HepG2 (cell line): ENCODE data around the gene DPCD. TPM values are rescaled to one million over a fixed set of nuclear protein-coding genes. Genes with fewer than 3 reads are reported as not detected.
"Not testable (repeated sequence)": the region's sequence is repeated elsewhere in the genome, so short reads cannot be mapped to it uniquely, and the experiment has no call there.

ENCODE experiments used
- ATAC-seq: fragments of 200-7000 bp; cut with Tn5 transposase; 3 replicates; pipeline ENCODE4 v1.9.1; 2020; ENCODE audit warnings: mild to moderate bottlenecking, moderate library complexity
- BruUV-seq: library from RNA; stranded (reverse); fragments of 400-500 nt; replicated peaks from 2 replicates; lab custom pipeline; 2021; lab: Mats Ljungman, UMichigan
- CTCF ChIA-PET: fragments of 300-600 bp; formaldehyde crosslinking; extraction: SDS; loops from one replicate; lab custom pipeline; 2021; ENCODE audit warnings: low total read pairs, inconsistent platforms, low intra/inter-chr PET ratio; lab: Yijun Ruan, JAX
- POLR2A ChIA-PET: fragments of 350-600 bp; sonication (Branson Sonifier 250); formaldehyde crosslinking; loops from one replicate; lab custom pipeline; 2020; ENCODE audit warnings: antibody characterized with exemption, inconsistent platforms; lab: Yijun Ruan, JAX
- DNase-seq: peaks from one replicate; pipeline ENCODE4 v3.0.0-alpha.2; 2015; ENCODE audit warnings: low spot score
- FAIRE-seq: peaks from 3 replicates; lab custom pipeline; 2011; peaks lifted over from hg19 to GRCh38; lab: Jason Lieb, UNC
- H2AFZ ChIP-seq: one replicate; pipeline ENCODE4 v1.6.1; 2011; ENCODE audit warnings: low read length, inconsistent platforms
- H3K27ac ChIP-seq: fragments of 300-600 bp; 3 replicates; pipeline ENCODE4 v1.8.0; 2011; ENCODE audit warnings: mixed run types, mild to moderate bottlenecking, mixed read lengths, low read length, inconsistent platforms; ENCODE audit not compliant: insufficient read depth; ENCODE audit errors: extremely low read length
- H3K27me3 ChIP-seq, 2 experiments: fragments of 200-600 bp in 1 of 2; 2 replicates in 1 of 2; 3 replicates in 1 of 2; pipeline versions ENCODE4 v1.6.0 to v1.8.0; 2011; ENCODE audit warnings: low read length in 2 of 2, mild to moderate bottlenecking in 2 of 2, moderate library complexity in 2 of 2, inconsistent platforms in 1 of 2; ENCODE audit not compliant: insufficient read depth in 2 of 2, control insufficient read depth in 1 of 2
- H3K36me3 ChIP-seq, 2 experiments: fragments of 200-600 bp in 1 of 2; replicated peaks in 1 of 2; 2 replicates in 1 of 2; 3 replicates in 1 of 2; pipeline versions ENCODE4 v1.5.1 to v1.8.0; 2011; ENCODE audit warnings: low read length in 2 of 2, inconsistent platforms in 1 of 2; ENCODE audit not compliant: insufficient read depth in 2 of 2, control insufficient read depth in 1 of 2
- H3K4me1 ChIP-seq: 2 replicates; pipeline ENCODE4 v1.5.1; 2012; ENCODE audit warnings: low read length, inconsistent platforms; ENCODE audit not compliant: insufficient read depth
- H3K4me2 ChIP-seq: 2 replicates; pipeline ENCODE4 v1.6.0; 2011; ENCODE audit warnings: low read depth, low read length, inconsistent platforms
- H3K4me3 ChIP-seq, 3 experiments: fragments of 200-600 bp in 1 of 3; sonication (generic), shearing (Covaris generic) in 1 of 3; replicated peaks in 1 of 3; 2 replicates each; pipeline ENCODE4 v1.5.1; 2011 to 2016; ENCODE audit warnings: low read length in 3 of 3, inconsistent platforms in 2 of 3, low read depth in 2 of 3, mild to moderate bottlenecking in 2 of 3, control low read depth in 1 of 3, mixed read lengths in 1 of 3; ENCODE audit not compliant: insufficient read depth in 1 of 3
- H3K79me2 ChIP-seq: one replicate; pipeline ENCODE4 v1.6.1; 2011; ENCODE audit warnings: low read length, inconsistent platforms; ENCODE audit not compliant: insufficient read depth
- H3K9ac ChIP-seq: 2 replicates; pipeline ENCODE4 v1.6.0; 2011; ENCODE audit warnings: mild to moderate bottlenecking, low read depth, low read length, inconsistent platforms; ENCODE audit not compliant: insufficient read depth
- H3K9me3 ChIP-seq: 2 replicates; pipeline ENCODE4 v1.5.1; 2012; ENCODE audit warnings: mild to moderate bottlenecking, low read length
- H4K20me1 ChIP-seq: 2 replicates; pipeline ENCODE4 v1.6.0; 2011; ENCODE audit warnings: inconsistent platforms, mild to moderate bottlenecking, low read length, moderate library complexity; ENCODE audit not compliant: insufficient read depth
- FOSL2 ChIP-seq: sonication (generic); formaldehyde crosslinking; IDR thresholded peaks from 2 replicates; pipeline ENCODE4 v1.4.0; 2020; ENCODE audit warnings: missing genetic modification reagents
- HHEX ChIP-seq: IDR thresholded peaks from 2 replicates; pipeline ENCODE4 v1.6.1; 2016; ENCODE audit warnings: control low read depth
- KAT2B ChIP-seq: fragments of 150-350 bp; IDR thresholded peaks from 2 replicates; pipeline ENCODE4 v1.6.1; 2014; ENCODE audit warnings: low read depth, low read length, borderline replicate concordance
- KLF6 ChIP-seq: IDR thresholded peaks from 2 replicates; pipeline ENCODE4 v1.8.0; 2016; ENCODE audit warnings: missing biosample characterization, missing genetic modification reagents
- MAZ ChIP-seq, 2 experiments: sonication (generic) in 1 of 2; formaldehyde crosslinking in 1 of 2; IDR thresholded peaks; 2 replicates each; pipeline versions ENCODE4 v1.5.0 to v1.6.1; 2012 to 2020; ENCODE audit warnings: low read depth in 2 of 2, mild to moderate bottlenecking in 2 of 2, borderline replicate concordance in 1 of 2, improper control_type of control experiment in 1 of 2, low read length in 1 of 2, missing genetic modification reagents in 1 of 2, moderate library complexity in 1 of 2
- MED1 ChIP-seq: sonication (generic); formaldehyde crosslinking; IDR thresholded peaks from 2 replicates; pipeline ENCODE4 v1.4.0; 2020; ENCODE audit warnings: missing genetic modification reagents
- NCOA1 ChIP-seq: sonication (generic); formaldehyde crosslinking; IDR thresholded peaks from 2 replicates; pipeline ENCODE4 v1.9.0; 2021; ENCODE audit warnings: missing genetic modification reagents
- NFYB ChIP-seq: sonication (generic); formaldehyde crosslinking; IDR thresholded peaks from 2 replicates; pipeline ENCODE4 v1.4.0; 2020; ENCODE audit warnings: missing genetic modification reagents
- NFYC ChIP-seq: IDR thresholded peaks from 2 replicates; pipeline ENCODE4 v1.6.1; 2016; ENCODE audit warnings: missing genetic modification reagents, missing compliant biosample characterization
- PHB2 ChIP-seq: fragments of 450-650 bp; IDR thresholded peaks from 2 replicates; pipeline ENCODE4 v1.6.1; 2018; ENCODE audit not compliant: partially characterized antibody
- RFX5 ChIP-seq: IDR thresholded peaks from 2 replicates; pipeline ENCODE4 v1.6.1; 2011; ENCODE audit warnings: low read depth, low read length, improper control_type of control experiment
- RFXANK ChIP-seq: IDR thresholded peaks from 2 replicates; pipeline ENCODE4 v1.6.1; 2016
- RFXAP ChIP-seq: sonication (generic); formaldehyde crosslinking; IDR thresholded peaks from 2 replicates; pipeline ENCODE4 v1.4.0; 2020; ENCODE audit warnings: missing genetic modification reagents, borderline replicate concordance
- RXRA ChIP-seq: sonication (generic); formaldehyde crosslinking; IDR thresholded peaks from 2 replicates; pipeline ENCODE4 v1.5.1; 2020; ENCODE audit warnings: missing genetic modification reagents
- ZFAT ChIP-seq: sonication (generic); formaldehyde crosslinking; conservative IDR thresholded peaks from 2 replicates; pipeline ENCODE4 v1.8.1; 2023; ENCODE audit warnings: missing genetic modification reagents, inconsistent platforms
- ZFP82 ChIP-seq: sonication (generic); formaldehyde crosslinking; IDR thresholded peaks from 2 replicates; pipeline ENCODE4 v1.5.1; 2020; ENCODE audit warnings: mild to moderate bottlenecking, missing genetic modification reagents, borderline replicate concordance
- ZNF124 ChIP-seq: sonication (generic); formaldehyde crosslinking; IDR thresholded peaks from 2 replicates; pipeline ENCODE4 v1.4.0; 2020; ENCODE audit warnings: missing genetic modification reagents
- ZNF17 ChIP-seq: sonication (generic); formaldehyde crosslinking; IDR thresholded peaks from 2 replicates; pipeline ENCODE4 v1.5.0; 2020; ENCODE audit warnings: mild to moderate bottlenecking, missing genetic modification reagents
- ZNF256 ChIP-seq: sonication (generic); formaldehyde crosslinking; conservative IDR thresholded peaks from 2 replicates; pipeline ENCODE4 v1.4.0; 2020; ENCODE audit warnings: missing genetic modification reagents
- ZNF430 ChIP-seq: sonication (generic); formaldehyde crosslinking; IDR thresholded peaks from 2 replicates; pipeline ENCODE4 v1.9.0; 2021; ENCODE audit warnings: mild to moderate bottlenecking, missing genetic modification reagents
- ZNF772 ChIP-seq: sonication (generic); formaldehyde crosslinking; IDR thresholded peaks from 2 replicates; pipeline ENCODE4 v1.5.0; 2020; ENCODE audit warnings: mild to moderate bottlenecking, missing genetic modification reagents
- ZSCAN29 ChIP-seq: sonication (generic); formaldehyde crosslinking; conservative IDR thresholded peaks from 2 replicates; pipeline ENCODE4 v1.4.0; 2020; ENCODE audit warnings: mild to moderate bottlenecking, missing genetic modification reagents
- WGBS: methylation state at CpG from one replicate; pipeline ENCODE4 v1.1.6; 2017; ENCODE audit warnings: low lambda C conversion rate; 5-methylcytosine and 5-hydroxymethylcytosine counted together
- in situ Hi-C: cut with HindIII; loops from 2 replicates; pipeline ENCODE4 v1.10.0; 2017; ENCODE audit warnings: low pct_unique_long_range_greater_than_20kb; ENCODE audit not compliant: extremely low pct_ligation_motif_present
- intact Hi-C: fragments of 100-400 bp; cut with micrococcal nuclease; formaldehyde crosslinking; loops from one replicate; pipeline ENCODE4 v1.10.0; 2022; ENCODE audit not compliant: unreplicated experiment
- polyA plus RNA-seq, 8 experiments: library from polyadenylated mRNA; depleted of rRNA in 3 of 8; stranded (reverse) in 7 of 8; unstranded in 1 of 8; fragments of >200 nt; fragmentation: Illumina TruSeq in 4 of 8; extraction: Trizol in 4 of 8; gene quantifications; 2 replicates each; pipeline versions ENCODE4 v1.2.1 to v1.2.3, GENCODE V29; 2011 to 2016; ENCODE audit warnings: low read depth in 4 of 8, missing spikeins in 1 of 8, mixed read lengths in 1 of 8; ENCODE audit not compliant: insufficient read depth in 1 of 8
- total RNA-seq, 5 experiments: library from RNA; depleted of rRNA; stranded (reverse); fragments of >200 nt; fragmentation: Illumina TruSeq; extraction: Trizol; gene quantifications; 2 replicates each; pipeline ENCODE4 v1.2.3, GENCODE V29; 2016; ENCODE audit warnings: low read depth in 1 of 5
- TF ChIP-seq, protein P1 (sequence below): sonication (generic); formaldehyde crosslinking; IDR thresholded peaks from 2 replicates; pipeline ENCODE4 v1.9.0; 2022; ENCODE audit warnings: missing genetic modification reagents, mild to moderate bottlenecking, borderline replicate concordance

DPCD gene
- total and polyA plus RNA-seq, 2 of the 13 experiments (the other 11 are each of a cell fraction or from before 2014, with no cell fraction given): 25.2 to 27.0 TPM

DNA sequence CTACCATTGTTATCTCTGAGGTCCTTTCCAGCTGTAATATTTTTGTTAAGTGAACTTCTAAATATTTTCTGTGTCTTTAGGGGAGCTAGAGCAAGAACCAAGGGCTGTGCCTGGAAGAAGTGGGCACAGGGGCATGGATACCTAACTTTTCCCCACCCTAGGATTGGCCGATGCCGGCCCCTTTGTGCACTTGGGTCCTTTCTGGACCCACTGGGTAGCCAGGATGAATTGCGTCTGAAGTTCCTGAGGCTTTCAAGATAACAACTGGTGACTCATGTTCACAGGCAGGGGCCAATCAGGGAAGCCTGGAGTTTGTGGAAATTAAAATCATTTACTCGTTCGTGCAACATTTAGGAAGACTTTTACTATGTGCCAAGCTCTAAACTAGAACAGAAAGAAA, 758 bp downstream of the DPCD start:
- Histone ChIP-seq H3K9ac (peak overlapping the region; percentile 90; the same call in 1 of the 2 replicates), H4K20me1 (no peaks in the 10 kb centered on the region), H3K27ac (peak overlapping the region; percentile 1), H3K4me1 (peaks cover 25% of the 10 kb centered on the region), H3K79me2 (peaks cover 16% of the 10 kb centered on the region), H3K36me3 (peaks cover 3 to 8% of the 10 kb centered on the region in 2 experiments; a peak in 1 of 5 replicates), H3K27me3 (no peaks in the 10 kb centered on the region; a peak in 1 of 5 replicates), H2AFZ (peak overlapping the region; percentile 63), H3K4me2 (peak overlapping the region; percentile 94)
- DNase-seq (peak; percentile 40), ATAC-seq (peak; percentile 59)
- no TSS peak for BruUV-seq
- POLR2A ChIA-PET: interaction anchor here (1.3 kb wide), 1 partner anchor 14 kb away, joined by 4 read pairs; no protein-coding TSS in a partner anchor
- intact Hi-C loops: no loop called here
- TF ChIP-seq HHEX (CRISPR knock-in tag): no peak
- TF ChIP-seq ZNF124: no peak
- no peak for TF ChIP-seq ZNF772 (CRISPR knock-in tag)
- 0 out of 2 replicates have a peak, but pooled peaks have one; percentile 26 for TF ChIP-seq NFYC (CRISPR knock-in tag)
- no peak for TF ChIP-seq KLF6 (CRISPR knock-in tag)
- peak; percentile 76 for TF ChIP-seq FOSL2 (CRISPR knock-in tag)
- TF ChIP-seq RFXANK (CRISPR knock-in tag): peak; percentile 97
- no peak for TF ChIP-seq PHB2
- no peak for TF ChIP-seq ZNF256 (CRISPR knock-in tag)
- peak; percentile 98 for TF ChIP-seq RFX5
- TF ChIP-seq ZNF430: no peak
- no peak for TF ChIP-seq ZFAT (CRISPR knock-in tag)
- no peak for TF ChIP-seq MED1
- peak; percentile 33; the same call in 1 of the 2 replicates for TF ChIP-seq RFXAP (CRISPR knock-in tag)
- no peak for TF ChIP-seq KAT2B
- no peak for TF ChIP-seq ZNF17 (CRISPR knock-in tag)
- TF ChIP-seq ZSCAN29: no peak
- TF ChIP-seq, protein P1, sequence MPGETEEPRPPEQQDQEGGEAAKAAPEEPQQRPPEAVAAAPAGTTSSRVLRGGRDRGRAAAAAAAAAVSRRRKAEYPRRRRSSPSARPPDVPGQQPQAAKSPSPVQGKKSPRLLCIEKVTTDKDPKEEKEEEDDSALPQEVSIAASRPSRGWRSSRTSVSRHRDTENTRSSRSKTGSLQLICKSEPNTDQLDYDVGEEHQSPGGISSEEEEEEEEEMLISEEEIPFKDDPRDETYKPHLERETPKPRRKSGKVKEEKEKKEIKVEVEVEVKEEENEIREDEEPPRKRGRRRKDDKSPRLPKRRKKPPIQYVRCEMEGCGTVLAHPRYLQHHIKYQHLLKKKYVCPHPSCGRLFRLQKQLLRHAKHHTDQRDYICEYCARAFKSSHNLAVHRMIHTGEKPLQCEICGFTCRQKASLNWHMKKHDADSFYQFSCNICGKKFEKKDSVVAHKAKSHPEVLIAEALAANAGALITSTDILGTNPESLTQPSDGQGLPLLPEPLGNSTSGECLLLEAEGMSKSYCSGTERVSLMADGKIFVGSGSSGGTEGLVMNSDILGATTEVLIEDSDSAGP: no peak
- no peak for TF ChIP-seq RXRA
- no peak for TF ChIP-seq MAZ (IDR thresholded peaks at IDR 0.05; ENCODE audit: borderline replicate concordance, low read depth, low read length)
- TF ChIP-seq MAZ (CRISPR knock-in tag; IDR thresholded peaks at IDR 0.05; ENCODE audit: low read depth): no peak
- TF ChIP-seq NFYB (CRISPR knock-in tag): peak; percentile 67
- no peak for TF ChIP-seq ZFP82 (CRISPR knock-in tag)
- no peak for TF ChIP-seq NCOA1 (CRISPR knock-in tag)
- TF ChIP-seq, all 625 proteins: peak for 6
- peak; percentile 65 for FAIRE-seq
- peak overlapping the region; percentile 86 to 95 (median 94) for H3K4me3 ChIP-seq
- CTCF ChIA-PET: no interaction called here
- in situ Hi-C loops: no loop called here
- WGBS: 3% methylated on average over 5 of the region's 5 CpGs
- H3K9me3 ChIP-seq: no peaks in the 10 kb centered on the region

DNA sequence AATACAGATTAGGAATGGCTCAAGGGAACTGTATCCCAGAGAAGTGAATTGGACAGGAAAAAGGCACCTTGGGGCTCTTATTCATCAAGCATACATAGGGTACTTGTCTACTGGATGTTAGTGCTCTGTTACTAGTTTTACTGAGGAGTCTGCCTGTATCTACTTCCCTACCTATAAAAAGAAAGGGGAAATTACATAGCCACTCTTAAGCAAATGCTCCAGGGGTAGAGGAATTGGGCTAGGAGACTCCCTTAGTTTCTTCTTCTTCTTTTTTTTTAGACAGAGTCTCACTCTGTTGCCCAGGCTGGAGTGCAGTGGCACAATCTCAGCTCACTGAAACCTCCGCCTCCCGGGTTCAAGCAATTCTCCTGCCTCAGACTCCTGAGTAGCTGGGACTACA, 5.2 kb downstream of the DPCD start:
- H3K27ac ChIP-seq, intact Hi-C loops, H3K9ac ChIP-seq, H4K20me1 ChIP-seq, DNase-seq, ATAC-seq, H3K9me3 ChIP-seq, H3K36me3 ChIP-seq, POLR2A ChIA-PET, BruUV-seq, H3K4me1 ChIP-seq, H2AFZ ChIP-seq, CTCF ChIA-PET, H3K27me3 ChIP-seq, H3K79me2 ChIP-seq, in situ Hi-C loops, FAIRE-seq, H3K4me3 ChIP-seq, H3K4me2 ChIP-seq: not testable (repeated sequence)
- WGBS: 97% methylated on average over 2 of the region's 2 CpGs
